ENCODE results near the gene CYP39A1.

Gene CYP39A1

DNA sequence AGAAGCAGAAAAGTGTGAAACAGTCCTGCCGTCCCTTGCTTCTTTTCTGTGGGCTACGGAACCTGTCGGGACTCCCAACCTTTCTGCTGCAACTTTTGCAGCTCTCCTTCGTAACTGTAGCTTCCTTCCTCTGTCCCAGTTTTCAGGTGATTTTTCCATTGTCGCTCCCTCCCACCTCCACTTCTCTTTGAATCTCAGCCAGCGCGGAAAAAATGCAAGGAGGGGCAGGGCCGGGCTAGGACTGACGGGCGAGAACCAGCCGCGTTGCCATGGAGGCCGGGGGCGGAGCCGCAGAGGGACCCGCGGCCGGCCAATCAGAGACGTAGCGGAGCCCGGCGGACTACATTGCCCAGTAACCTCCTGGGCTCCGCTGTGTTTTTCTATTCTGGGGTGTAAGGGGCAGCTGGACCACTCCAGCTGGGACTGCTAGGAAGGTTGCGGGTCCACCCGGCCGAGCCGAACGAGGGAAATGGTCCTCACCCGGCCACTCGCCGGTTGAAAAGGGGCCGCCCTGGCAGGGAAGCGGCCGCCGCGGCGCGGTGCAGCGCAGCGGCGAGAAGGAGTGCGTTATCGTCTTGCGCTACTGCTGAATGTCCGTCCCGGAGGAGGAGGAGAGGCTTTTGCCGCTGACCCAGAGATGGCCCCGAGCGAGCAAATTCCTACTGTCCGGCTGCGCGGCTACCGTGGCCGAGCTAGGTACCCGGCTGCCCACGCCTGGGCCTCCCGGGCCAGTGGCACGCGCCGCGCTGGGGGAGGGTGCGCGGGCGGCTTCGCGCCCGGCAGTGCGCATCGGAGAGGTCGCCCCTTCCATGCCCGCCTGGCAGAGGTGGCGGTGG is at the start of gene CYP39A1, which contains the start of gene SLC25A27:
Gene CYP39A1 (minus strand): TSS at position 216 of the 836 bp plus-strand sequence. CDS start 236 bp downstream, outside the sequence.
Gene SLC25A27 (plus strand): TSS at position 373 of the 836 bp plus-strand sequence. CDS start 218 bp downstream, at position 591.
- Histone ChIP-seq H3K36me3 (no peaks in the 10 kb centered on the region), H3K27me3 (peaks cover 11 to 26% (median 20%) of the 10 kb centered on the region in 11 experiments; a peak in 20 of 22 replicates), H3K4me3 (peak within 1 kb of the TSS; percentile 61 to 78 (median 66)), H3K9ac (peak within 1 kb of the TSS; percentile 20 to 73 (median 57); a peak in 21 of 22 replicates), H4K20me1 (no peaks in the 10 kb centered on the region), H3K4me1 (peaks cover 0 to 9% (median 5%) of the 10 kb centered on the region in 10 experiments; a peak in 7 of 20 replicates), H3K4me2 (peak within 1 kb of the TSS; percentile 67 to 88 (median 82)), H3K9me3 (replicated peaks in 1 of 11) (peaks cover 0 to 9% (median 8%) of the 10 kb centered on the region in 11 experiments; a peak in 12 of 22 replicates), H3K27ac (no peak within 1 kb of the TSS)
- no peak for TF ChIP-seq Cebpa-rat (IDR thresholded peaks at IDR 0.05)

DNA sequence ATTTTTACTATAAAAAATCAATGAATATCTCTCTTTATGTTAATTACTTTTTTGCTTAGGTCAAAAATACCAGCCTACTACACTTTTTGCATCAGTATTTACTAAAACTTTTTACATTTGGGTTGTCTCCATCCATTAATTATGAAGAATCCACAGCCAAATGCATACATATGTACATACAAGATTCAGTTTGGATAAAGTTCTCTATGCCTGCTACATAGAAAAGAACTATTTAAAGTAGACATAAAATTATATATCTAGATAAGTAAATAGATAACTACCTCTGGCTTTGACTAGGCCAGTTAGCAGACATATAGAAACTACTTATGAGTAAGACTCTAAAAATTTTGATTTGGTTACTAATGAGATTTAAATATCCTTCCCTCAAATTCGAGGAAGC is 47.4 kb upstream of the CYP39A1 start:
- no peak for TF ChIP-seq Cebpa-rat (IDR thresholded peaks at IDR 0.05)
- H3K9ac ChIP-seq: no peak overlapping the region
- H3K4me1 ChIP-seq: peaks cover 0 to 4% (median 0%) of the 10 kb centered on the region in 10 experiments; a peak in 4 of 20 replicates
- no peak overlapping the region for H3K4me2 ChIP-seq
- no peak overlapping the region for H3K27ac ChIP-seq
- H3K36me3 ChIP-seq: no peaks in the 10 kb centered on the region
- H3K9me3 ChIP-seq (replicated peaks in 1 of 11): no peaks in the 10 kb centered on the region
- no peaks in the 10 kb centered on the region for H4K20me1 ChIP-seq
- no peaks in the 10 kb centered on the region for H3K27me3 ChIP-seq
- no peak overlapping the region for H3K4me3 ChIP-seq

DNA sequence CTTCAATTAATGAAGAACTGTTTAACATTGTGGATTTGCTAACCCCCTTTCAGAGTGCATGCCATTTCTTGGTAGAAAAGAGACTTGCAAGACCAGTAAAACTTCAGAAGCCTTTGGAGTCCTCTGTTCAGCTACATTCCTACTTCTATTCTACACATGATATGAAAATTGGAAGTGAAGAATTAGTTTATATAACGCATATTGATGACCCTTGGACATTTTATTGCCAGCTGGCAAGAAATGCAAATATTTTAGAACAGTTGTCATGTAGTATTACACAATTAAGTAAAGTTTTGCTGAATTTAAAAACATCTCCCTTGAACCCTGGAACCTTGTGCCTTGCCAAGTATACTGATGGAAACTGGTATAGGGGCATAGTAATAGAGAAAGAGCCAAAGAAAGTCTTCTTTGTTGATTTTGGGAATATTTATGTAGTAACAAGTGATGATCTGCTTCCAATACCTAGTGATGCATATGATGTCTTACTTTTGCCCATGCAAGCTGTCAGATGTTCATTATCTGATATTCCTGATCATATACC is 38.4 kb upstream of the CYP39A1 start:
- Histone ChIP-seq H3K9ac (no peak overlapping the region), H3K36me3 (no peaks in the 10 kb centered on the region), H3K4me2 (no peak overlapping the region)

GRCh38 chr6:46690141-46690755 is 37.6 kb upstream of the CYP39A1 start:
- no peak overlapping the region for H3K9ac ChIP-seq
- no peak overlapping the region for H3K4me2 ChIP-seq
- H3K27ac ChIP-seq: no peak overlapping the region
- H3K27me3 ChIP-seq: no peaks in the 10 kb centered on the region
- H3K36me3 ChIP-seq: no peaks in the 10 kb centered on the region
- no peak for TF ChIP-seq Cebpa-rat (IDR thresholded peaks at IDR 0.05)
- no peaks in the 10 kb centered on the region for H4K20me1 ChIP-seq
- no peaks in the 10 kb centered on the region for H3K4me1 ChIP-seq
- no peak overlapping the region for H3K4me3 ChIP-seq
- H3K9me3 ChIP-seq (replicated peaks in 1 of 11): peaks cover 14 to 25% (median 20%) of the 10 kb centered on the region in 11 experiments

More for the DNA sequence above, 38.4 kb upstream of the CYP39A1 start:
- Histone ChIP-seq H3K4me3 (no peak overlapping the region), H3K4me1 (no peaks in the 10 kb centered on the region), H4K20me1 (no peaks in the 10 kb centered on the region), H3K27me3 (no peaks in the 10 kb centered on the region), H3K9me3 (replicated peaks in 1 of 11) (peaks cover 14 to 25% (median 20%) of the 10 kb centered on the region in 11 experiments), H3K27ac (no peak overlapping the region)
- TF ChIP-seq Cebpa-rat (IDR thresholded peaks at IDR 0.05): no peak

- Histone ChIP-seq H4K20me1 (no peaks in the 10 kb centered on the region), H3K36me3 (no peaks in the 10 kb centered on the region), H3K4me3 (no peak overlapping the region), H3K27ac (no peak overlapping the region), H3K9ac (no peak overlapping the region), H3K4me2 (no peak overlapping the region), H3K4me1 (no peaks in the 10 kb centered on the region), H3K9me3 (replicated peaks in 1 of 11) (peaks cover 14 to 25% (median 20%) of the 10 kb centered on the region in 11 experiments), H3K27me3 (no peaks in the 10 kb centered on the region)
- no peak for TF ChIP-seq Cebpa-rat (IDR thresholded peaks at IDR 0.05)
Observed at GRCh38 chr6:46689657-46690056, 37.0 kb upstream of the CYP39A1 start.

- no peak overlapping the region for H3K9ac ChIP-seq
- TF ChIP-seq Cebpa-rat (IDR thresholded peaks at IDR 0.05): no peak
- H3K4me1 ChIP-seq: no peaks in the 10 kb centered on the region
- no peak overlapping the region for H3K27ac ChIP-seq
- peaks cover 14 to 25% (median 20%) of the 10 kb centered on the region in 11 experiments for H3K9me3 ChIP-seq (replicated peaks in 1 of 11)
- H3K4me2 ChIP-seq: no peak overlapping the region
- no peak overlapping the region for H3K4me3 ChIP-seq
- H3K27me3 ChIP-seq: no peaks in the 10 kb centered on the region
- no peaks in the 10 kb centered on the region for H4K20me1 ChIP-seq
- no peaks in the 10 kb centered on the region for H3K36me3 ChIP-seq
Observed at GRCh38 chr6:46688966-46689335, 36.3 kb upstream of the CYP39A1 start.

DNA sequence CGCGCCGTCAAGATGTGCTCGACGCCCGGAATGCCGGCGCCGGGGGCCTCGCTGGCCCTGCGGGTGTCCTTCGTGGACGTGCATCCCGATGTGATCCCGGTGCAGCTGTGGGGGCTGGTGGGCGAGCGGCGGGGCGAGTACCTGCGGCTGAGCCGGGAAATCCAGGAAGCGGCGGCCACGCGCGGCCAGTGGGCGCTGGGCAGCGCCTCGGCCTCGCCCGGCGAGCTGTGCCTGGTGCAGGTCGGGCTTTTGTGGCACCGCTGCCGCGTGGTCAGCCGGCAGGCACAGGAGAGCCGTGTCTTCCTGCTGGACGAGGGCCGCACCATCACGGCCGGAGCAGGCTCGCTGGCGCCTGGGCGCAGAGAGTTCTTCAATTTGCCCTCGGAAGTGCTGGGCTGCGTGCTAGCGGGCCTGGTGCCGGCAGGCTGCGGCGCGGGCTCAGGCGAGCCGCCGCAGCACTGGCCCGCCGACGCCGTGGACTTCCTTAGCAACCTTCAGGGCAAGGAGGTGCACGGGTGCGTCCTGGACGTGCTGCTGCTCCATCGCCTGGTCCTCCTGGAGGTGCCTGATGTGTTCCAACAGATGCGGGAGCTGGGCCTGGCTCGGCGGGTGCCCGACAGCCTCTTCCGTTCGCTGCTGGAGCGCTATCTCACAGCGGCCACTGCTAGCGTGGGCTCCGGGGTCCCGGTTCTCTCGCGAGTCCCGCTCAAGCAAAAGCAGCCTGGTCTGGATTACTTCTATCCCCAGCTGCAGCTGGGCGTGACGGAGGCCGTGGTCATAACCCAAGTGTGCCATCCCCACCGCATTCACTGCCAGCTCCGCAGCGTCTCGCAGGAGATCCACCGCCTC is 35.7 kb upstream of the CYP39A1 start:
- H3K4me1 ChIP-seq: no peaks in the 10 kb centered on the region
- H4K20me1 ChIP-seq: no peaks in the 10 kb centered on the region
- H3K9me3 ChIP-seq (replicated peaks in 1 of 11): peaks cover 14 to 25% (median 20%) of the 10 kb centered on the region in 11 experiments
- no peaks in the 10 kb centered on the region for H3K27me3 ChIP-seq
- no peak overlapping the region for H3K4me2 ChIP-seq
- H3K27ac ChIP-seq: no peak overlapping the region
- no peak overlapping the region for H3K9ac ChIP-seq
- no peaks in the 10 kb centered on the region for H3K36me3 ChIP-seq
- H3K4me3 ChIP-seq: no peak overlapping the region; a peak in 1 of 20 replicates
- no peak for TF ChIP-seq Cebpa-rat (IDR thresholded peaks at IDR 0.05)

GRCh38 chr6:46687619-46688097 is 35.0 kb upstream of the CYP39A1 start, which contains the start of gene TDRD6:
TDRD6 (plus strand) TSS chr6:46687885; CDS start chr6:46688129, 244 bp downstream.
- Histone ChIP-seq H3K27ac (no peak within 1 kb of the TSS), H3K4me2 (no peak within 1 kb of the TSS), H3K36me3 (no peaks in the 10 kb centered on the region), H3K9me3 (replicated peaks in 1 of 11) (peaks cover 14 to 25% (median 20%) of the 10 kb centered on the region in 11 experiments), H4K20me1 (no peaks in the 10 kb centered on the region), H3K27me3 (no peaks in the 10 kb centered on the region), H3K9ac (no peak within 1 kb of the TSS), H3K4me1 (no peaks in the 10 kb centered on the region), H3K4me3 (no peak within 1 kb of the TSS; a peak in 1 of 20 replicates)
- no peak for TF ChIP-seq Cebpa-rat (IDR thresholded peaks at IDR 0.05)

Measured in BLaER1 treated with 17β-estradiol and CSF1 and Interleukin-3, amounts not matched to agents 10 nM and 100 nM (cell line).